ENCODE results near the gene EYA4.

Gene EYA4, protein sequence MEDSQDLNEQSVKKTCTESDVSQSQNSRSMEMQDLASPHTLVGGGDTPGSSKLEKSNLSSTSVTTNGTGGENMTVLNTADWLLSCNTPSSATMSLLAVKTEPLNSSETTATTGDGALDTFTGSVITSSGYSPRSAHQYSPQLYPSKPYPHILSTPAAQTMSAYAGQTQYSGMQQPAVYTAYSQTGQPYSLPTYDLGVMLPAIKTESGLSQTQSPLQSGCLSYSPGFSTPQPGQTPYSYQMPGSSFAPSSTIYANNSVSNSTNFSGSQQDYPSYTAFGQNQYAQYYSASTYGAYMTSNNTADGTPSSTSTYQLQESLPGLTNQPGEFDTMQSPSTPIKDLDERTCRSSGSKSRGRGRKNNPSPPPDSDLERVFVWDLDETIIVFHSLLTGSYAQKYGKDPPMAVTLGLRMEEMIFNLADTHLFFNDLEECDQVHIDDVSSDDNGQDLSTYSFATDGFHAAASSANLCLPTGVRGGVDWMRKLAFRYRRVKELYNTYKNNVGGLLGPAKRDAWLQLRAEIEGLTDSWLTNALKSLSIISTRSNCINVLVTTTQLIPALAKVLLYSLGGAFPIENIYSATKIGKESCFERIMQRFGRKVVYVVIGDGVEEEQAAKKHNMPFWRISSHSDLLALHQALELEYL

DNA sequence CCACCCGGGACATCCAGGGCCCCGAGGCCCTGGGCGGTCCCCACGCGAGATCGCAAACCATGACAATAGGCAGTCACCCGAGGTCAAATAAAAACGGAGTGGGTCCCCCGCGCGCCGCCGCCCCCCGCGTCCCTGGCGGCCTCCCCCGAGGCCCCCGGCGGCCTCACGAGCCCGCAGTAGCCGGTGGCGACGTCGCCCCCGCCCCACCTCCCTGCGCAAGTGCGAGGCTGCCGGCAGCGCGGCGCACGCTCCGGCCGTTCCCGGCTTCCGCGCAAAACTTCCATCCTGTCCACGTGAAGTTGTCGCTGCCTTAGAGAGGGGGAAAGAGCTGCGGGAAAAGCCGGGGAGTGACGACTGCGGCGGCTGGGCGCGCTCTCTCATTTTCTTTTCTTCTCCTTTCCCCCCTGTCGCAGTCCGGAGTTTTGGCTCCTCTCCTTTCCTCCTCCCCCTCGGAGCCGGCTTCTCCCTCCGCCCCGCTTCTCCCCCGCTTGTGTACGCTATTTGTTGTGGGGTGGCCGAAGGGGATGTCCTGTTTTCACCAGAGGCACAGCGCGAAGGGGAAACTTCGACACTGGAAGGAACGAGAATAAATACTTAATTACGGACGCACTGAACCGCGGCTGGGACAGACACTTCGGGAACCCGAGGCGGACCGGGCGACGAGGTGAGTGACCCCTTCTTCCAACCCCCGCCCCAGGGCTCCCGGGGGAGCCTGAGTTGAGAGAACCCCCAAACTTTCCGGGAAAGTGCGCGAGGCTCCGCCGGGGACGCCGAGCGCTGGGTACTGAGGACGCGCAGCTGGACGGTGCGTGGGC lies at the start of gene EYA4:
Gene EYA4 (plus strand): TSS at position 272 of the 815 bp plus-strand sequence. CDS start 33,424 bp downstream, outside the sequence.
- no peak for DNase-seq
- in situ Hi-C loops (cut with HindIII; ENCODE audit: low pct_ligation_motif_present, low pct_unique_long_range_greater_than_20kb, low sequenced_read_pairs), result no loop called here

DNA sequence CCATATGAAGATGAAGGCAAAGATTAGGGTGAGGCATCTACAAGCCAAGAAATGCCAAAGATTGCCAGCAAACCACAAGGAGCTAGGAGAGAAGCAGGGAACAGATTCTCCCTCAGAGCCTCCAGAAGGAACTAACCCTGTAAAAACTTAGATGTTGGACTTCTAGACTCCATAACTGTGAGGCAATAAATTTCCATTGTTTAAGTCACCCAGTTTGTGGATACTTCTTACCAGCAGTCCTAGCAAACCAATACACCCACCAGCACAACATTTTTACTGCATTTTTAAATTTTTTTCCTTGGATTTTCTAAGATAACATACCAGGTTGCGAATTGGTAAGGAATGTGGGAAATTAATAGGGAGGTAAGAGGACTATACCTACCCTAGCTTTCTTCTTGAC lies 47.8 kb upstream of the EYA4 start:
- in situ Hi-C loops (cut with HindIII; ENCODE audit: low pct_ligation_motif_present, low pct_unique_long_range_greater_than_20kb, low sequenced_read_pairs), result no loop called here
- no peak for DNase-seq

DNA sequence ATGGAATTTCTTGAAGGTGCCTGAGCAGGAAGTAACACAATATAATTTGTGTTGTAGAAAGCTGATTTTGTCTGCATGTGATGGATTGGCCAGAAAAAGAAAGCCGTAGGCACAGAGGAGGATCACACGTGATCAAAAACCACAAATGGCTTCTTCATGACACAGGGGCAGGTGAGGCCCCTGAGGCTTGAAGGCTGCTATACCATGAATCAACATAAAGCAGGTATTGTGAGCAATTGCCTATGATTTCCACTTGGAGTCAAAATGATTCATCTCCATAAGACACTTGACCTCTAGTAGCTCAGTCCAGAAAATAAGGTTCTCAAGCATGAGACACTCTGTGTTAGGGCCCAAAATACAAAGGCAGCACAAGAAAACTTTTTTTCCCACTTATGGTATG lies 42.4 kb upstream of the EYA4 start:
- in situ Hi-C loops (cut with HindIII; ENCODE audit: low pct_ligation_motif_present, low pct_unique_long_range_greater_than_20kb, low sequenced_read_pairs), result no loop called here
- DNase-seq, result no peak

DNA sequence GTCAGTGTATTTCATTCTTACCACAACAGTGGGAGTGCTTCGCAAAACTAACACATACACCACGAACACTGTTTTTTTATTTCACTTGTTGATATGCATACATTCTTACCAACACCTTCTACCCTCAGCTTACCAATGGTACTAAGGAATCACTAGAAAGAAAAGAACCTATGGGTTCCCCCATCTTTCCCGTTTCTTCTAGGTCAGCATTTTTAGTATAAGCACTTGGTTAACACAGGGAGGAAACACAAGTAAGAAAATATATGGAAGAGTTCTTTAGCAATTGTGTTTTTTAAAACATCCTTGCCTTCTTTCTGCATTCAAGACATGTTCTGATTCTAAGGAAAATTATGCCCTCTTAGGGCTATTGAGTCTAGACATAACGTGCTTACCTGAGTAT lies 39.9 kb upstream of the EYA4 start:
- in situ Hi-C loops (cut with HindIII; ENCODE audit: low pct_ligation_motif_present, low pct_unique_long_range_greater_than_20kb, low sequenced_read_pairs), result no loop called here
- no peak for DNase-seq

DNA sequence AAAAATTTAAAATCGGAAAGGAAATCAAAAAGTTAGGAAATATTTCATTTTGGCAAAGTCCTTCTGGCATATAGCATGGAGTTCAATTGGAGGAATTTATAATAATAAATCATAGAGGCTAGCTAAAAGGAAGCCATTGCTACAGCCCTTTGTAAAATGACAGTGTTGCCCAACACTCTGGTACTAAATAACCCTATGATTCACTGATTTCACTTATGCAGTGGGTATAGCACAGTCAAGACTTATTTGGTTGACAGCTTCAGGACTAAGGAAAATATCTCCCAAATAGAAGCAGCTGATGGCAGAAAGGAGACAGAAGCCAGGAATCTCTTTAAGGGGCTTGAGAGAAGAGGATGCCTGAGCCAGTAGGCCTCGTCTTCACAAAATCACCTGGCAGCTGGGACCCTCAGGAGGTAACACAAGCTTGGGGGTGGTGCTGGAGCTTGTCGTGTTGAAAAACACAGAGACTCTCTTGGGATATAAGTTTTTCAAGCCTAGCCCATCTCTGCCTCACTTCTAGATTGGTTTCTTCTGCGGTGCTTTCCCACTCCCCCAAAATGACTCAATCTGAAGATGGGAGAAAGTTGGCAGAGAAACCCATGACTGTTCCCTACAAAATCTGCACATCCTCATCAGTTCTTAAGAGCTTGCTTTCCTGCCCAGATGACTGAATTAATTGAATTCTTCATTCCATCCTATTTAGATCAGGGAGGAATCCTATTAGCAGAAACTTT lies 38.4 kb upstream of the EYA4 start:
- DNase-seq, result no peak
- in situ Hi-C loops (cut with HindIII; ENCODE audit: low pct_ligation_motif_present, low pct_unique_long_range_greater_than_20kb, low sequenced_read_pairs), result no loop called here

DNA sequence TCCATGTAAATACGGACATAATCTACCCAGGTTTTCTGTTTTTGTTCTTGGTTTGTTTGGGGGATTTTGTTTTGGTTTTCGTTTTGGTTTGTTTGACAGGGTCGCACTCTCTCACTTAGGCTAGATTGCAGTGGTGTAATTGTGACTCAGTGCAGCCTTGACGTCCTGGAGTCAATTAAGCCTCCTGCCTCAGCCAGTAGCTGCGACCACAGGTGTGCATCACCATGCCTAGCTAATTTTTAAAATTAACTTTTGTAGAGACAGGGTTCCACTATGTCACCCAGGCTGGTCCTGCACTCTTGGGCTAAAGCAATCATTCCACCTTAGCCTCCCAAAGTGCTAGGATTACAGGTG lies 37.8 kb upstream of the EYA4 start:
- in situ Hi-C loops (cut with HindIII; ENCODE audit: low pct_ligation_motif_present, low pct_unique_long_range_greater_than_20kb, low sequenced_read_pairs), result no loop called here
- no peak for DNase-seq

DNA sequence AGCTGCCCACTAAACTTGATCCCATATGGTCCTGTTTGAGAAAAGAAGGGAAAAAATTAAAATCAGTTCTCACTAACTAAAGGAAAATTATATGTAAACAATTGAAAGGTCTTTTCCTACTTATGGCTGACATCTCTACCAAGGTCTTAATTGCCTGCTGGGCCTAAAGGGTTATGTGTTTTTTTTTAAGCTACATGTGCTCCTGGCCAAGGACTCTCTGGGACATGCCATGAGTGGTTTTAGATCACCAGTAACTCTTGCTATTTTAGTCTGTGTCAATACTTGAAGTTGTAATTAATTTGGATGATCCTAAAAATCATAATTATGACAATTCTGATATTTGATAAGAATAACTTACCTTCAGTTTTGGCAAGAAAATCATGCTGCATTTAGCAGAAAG lies 35.9 kb upstream of the EYA4 start:
- no peak for DNase-seq
- in situ Hi-C loops (cut with HindIII; ENCODE audit: low pct_ligation_motif_present, low pct_unique_long_range_greater_than_20kb, low sequenced_read_pairs), result no loop called here

DNA sequence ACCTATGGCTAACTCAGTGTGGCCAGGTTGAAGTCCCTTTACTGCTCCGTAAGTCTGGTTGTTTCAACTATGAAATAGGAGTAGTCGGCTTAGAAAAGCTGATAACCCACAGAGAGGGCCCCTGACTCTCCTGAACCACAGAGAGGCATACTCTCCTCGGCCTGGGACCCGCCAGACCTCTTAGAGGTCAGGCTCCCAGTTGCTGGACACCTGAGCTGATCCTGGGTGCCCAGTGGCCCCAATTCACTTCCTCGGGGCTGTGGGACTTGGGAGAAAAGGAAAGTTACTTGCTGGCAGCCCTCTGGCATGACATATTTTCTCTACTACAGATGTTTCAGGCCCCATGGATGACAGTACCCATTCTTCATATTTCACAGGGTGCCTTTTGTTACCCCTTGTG lies 34.2 kb upstream of the EYA4 start:
- in situ Hi-C loops (cut with HindIII; ENCODE audit: low pct_ligation_motif_present, low pct_unique_long_range_greater_than_20kb, low sequenced_read_pairs), result no loop called here

DNA sequence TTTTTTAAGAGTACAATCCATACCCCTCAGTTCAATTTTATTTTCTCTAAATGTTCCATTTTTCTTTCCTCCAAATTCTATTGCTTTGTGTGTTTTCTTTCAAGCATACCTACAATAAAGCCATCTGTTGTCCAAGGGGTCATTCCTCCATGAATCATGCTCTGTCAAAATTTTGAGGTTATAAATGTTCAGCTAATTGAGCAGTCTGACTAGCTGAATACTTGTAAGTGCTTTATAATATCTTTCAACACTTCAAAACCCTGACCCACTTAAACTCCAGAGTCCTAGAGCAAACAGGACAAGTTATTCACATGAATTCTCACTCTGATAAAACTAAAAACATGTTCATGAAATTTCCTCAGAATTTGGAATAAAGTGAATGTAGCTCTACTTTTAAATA lies 33.4 kb upstream of the EYA4 start:
- in situ Hi-C loops (cut with HindIII; ENCODE audit: low pct_ligation_motif_present, low pct_unique_long_range_greater_than_20kb, low sequenced_read_pairs), result no loop called here
- no peak for DNase-seq

More for the DNA sequence above, 34.2 kb upstream of the EYA4 start:
- DNase-seq, result no peak

DNA sequence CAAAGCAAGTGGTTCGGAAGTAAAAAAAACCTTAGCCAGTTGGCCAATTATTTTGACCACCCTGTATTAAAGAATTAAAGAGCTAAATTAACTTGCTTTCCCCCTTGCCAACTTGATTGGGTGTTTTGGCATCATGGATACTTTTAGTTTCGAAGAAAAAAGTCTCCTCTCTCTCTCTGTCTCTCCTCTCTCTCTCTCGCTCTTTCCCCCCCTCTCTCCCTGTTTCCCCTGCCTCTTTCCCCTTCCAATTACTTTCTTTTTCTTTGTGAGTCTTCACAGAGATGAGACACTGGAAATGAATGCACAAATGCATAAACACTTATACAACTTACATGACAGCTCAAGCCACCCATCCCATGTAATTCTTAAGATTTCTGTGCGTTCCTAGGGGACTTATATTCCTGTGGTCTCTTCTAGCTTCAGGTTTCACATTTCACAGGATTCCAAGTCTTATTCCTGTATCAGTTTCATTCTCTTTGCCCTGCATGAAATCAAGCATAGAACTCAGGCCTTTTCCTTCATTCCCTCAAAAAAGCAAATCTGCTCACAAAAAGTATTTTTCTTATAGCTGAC lies 32.9 kb upstream of the EYA4 start:
- in situ Hi-C loops (cut with HindIII; ENCODE audit: low pct_ligation_motif_present, low pct_unique_long_range_greater_than_20kb, low sequenced_read_pairs), result no loop called here

DNA sequence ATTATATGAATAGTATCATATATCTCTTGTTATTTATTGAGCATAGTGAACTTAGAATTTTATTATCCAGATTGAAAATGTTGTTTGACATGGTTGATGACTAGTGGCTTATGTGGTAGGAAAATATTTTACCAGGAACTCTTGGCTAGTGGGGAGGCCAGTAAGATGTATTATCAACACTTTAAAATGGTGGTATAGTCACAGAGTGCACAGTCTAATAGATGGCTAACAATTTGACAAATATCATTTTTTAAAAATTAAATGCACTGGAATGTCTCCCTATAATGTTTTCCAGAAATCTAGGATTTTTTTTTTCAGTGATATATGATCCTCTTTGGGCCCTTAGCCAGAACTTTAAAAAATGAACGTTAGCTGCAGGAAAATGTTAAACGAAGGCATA lies 26.9 kb upstream of the EYA4 start:
- in situ Hi-C loops (cut with HindIII; ENCODE audit: low pct_ligation_motif_present, low pct_unique_long_range_greater_than_20kb, low sequenced_read_pairs), result no loop called here
- no peak for DNase-seq

More for the DNA sequence above, 32.9 kb upstream of the EYA4 start:
- no peak for DNase-seq

DNA sequence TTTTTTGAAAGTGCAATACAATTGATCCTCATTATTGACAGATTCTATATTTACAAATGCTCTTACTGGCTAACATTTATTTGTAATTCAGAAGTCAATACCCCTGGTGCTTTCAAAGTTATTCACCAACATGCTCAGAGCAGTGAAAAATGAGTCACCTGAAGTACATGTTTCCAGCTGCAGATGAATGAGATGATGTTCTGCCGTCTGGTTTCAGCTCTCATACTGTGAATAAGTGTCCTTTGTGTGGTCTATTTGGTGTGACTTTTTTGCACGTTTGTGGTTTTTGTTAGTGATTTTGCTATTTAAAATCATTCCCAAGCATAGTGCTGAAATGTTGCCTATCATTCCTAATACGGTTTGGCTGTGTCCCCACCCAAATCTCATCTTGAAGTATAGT lies 22.3 kb upstream of the EYA4 start:
- DNase-seq, result no peak
- in situ Hi-C loops (cut with HindIII; ENCODE audit: low pct_ligation_motif_present, low pct_unique_long_range_greater_than_20kb, low sequenced_read_pairs), result no loop called here

DNA sequence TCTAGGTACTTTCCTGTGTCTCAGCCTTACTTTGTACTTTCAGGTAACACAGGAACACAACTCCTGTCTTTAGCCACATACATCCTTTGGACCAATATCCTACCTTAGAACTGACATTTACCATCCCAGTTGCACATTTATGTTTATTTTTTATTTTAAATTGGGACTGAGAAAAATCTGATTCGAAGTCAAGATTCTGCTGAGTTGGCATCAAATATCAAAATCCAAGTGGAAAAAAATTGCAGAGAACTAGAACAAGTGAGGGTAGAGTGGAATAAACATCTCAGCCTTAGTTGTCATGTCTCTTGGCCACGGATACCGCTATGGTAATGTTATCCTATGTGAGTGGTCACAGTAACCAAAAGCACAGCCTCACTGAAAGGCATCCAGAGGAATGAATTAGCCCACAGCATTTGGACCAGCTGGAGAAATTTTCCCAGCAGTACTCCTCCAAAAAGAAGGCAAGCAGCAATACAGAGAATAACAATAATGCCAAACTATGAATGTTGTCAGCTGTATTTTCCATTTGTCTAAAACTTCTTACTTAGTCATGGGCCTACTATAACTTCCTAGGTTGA lies 17.6 kb upstream of the EYA4 start:
- no peak for DNase-seq
- in situ Hi-C loops (cut with HindIII; ENCODE audit: low pct_ligation_motif_present, low pct_unique_long_range_greater_than_20kb, low sequenced_read_pairs), result no loop called here

DNA sequence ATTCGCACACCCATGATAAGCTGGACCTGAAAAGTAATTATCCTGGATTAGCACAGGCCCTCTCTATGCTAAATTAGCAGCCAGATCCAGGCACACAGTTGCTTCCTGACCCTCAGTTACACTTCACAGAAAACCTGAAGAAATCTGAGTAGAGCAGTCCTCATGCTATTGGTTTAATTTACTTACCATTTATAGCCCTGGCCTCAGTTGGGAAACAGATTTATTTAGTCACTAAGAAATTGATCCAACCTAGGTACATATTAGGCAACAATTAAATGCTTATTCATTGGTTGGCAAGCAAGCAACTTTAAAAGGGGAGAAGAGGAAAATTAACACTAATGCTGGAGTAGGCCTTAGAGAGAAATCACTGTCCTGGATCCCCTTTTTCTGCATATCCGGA lies 15.6 kb upstream of the EYA4 start:
- in situ Hi-C loops (cut with HindIII; ENCODE audit: low pct_ligation_motif_present, low pct_unique_long_range_greater_than_20kb, low sequenced_read_pairs), result no loop called here
- no peak for DNase-seq

DNA sequence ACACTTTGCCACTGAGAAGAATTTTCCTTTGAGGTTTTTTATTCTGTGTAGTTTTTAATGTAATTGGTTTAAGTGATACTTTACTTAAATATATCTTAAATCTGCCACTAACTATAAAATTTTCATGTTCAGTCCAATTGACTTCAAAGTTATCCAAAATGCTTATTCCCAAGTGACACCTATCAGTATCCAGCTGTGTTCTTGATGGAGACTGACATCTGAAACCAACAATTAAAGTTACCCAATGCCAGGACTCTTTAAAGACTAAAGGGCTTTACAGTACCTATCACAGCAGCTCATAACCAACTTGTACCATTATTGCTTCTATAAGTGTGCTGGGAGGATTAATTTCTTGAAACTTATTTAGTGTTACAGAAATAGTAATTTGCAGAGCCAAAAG lies 13.8 kb upstream of the EYA4 start:
- DNase-seq, result no peak
- in situ Hi-C loops (cut with HindIII; ENCODE audit: low pct_ligation_motif_present, low pct_unique_long_range_greater_than_20kb, low sequenced_read_pairs), result no loop called here

DNA sequence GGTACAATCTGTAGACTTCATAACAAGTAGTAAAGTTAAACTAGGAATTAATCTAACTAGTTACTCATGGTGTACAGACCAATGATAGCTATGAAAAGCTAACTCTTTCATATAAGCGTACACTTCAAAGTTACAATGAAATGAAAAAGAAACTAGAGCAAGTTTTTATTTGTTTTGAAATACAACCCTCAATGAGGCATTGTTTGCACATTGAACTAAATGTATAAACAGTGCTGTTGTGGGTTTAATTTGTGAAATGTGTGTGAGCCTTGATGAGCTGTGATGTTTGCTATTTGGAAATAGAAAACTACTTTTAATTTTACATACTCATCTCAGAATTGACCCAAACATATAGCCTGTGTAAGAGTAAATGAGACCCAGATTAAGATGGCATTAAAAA lies 11.1 kb upstream of the EYA4 start:
- in situ Hi-C loops (cut with HindIII; ENCODE audit: low pct_ligation_motif_present, low pct_unique_long_range_greater_than_20kb, low sequenced_read_pairs), result no loop called here
- DNase-seq, result no peak

DNA sequence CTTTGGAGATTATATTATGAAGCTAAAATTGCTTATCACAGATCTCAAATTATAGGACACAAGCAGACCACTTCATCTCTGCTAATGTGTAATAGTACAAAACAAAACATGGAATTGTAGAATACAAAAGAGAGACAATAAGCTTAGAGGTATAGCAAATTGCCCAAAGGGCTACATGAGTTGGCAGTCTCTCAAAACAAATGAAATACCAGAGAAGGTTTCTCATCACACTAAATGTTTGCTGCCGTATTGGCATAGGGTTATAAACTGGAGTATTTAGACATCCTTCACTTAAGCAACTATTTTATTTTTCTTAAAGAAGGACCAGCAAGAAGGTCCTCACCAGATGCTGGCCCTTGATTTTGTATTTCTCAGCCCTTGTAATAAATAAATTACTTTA lies 5.9 kb upstream of the EYA4 start:
- in situ Hi-C loops (cut with HindIII; ENCODE audit: low pct_ligation_motif_present, low pct_unique_long_range_greater_than_20kb, low sequenced_read_pairs), result no loop called here

DNA sequence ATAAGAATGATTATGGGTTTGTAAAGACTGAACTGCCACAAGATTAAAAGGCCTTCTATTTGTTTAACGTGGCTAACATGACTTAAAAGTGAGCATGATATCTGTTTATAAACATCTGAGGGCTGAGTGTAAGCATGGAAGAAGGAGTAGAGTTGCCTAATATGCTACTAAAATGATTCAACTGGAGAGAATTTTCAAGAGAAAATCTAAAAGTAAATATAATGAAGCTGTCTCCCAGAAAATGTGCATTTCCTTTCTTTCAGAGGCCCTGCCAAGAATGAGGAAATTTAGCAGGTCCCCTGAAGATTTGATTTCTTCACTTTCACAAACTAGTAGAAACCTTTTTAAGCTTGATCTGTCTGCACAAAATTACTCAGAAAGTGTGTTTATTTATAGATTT lies 4.2 kb upstream of the EYA4 start:
- DNase-seq, result no peak
- in situ Hi-C loops (cut with HindIII; ENCODE audit: low pct_ligation_motif_present, low pct_unique_long_range_greater_than_20kb, low sequenced_read_pairs), result no loop called here

More for the DNA sequence above, 5.9 kb upstream of the EYA4 start:
- no peak for DNase-seq
